Muscle layer of duodenum (tissue), 2 donors: ENCODE data around the gene SF3B2.

Experiments
- H3K27ac ChIP-seq: one replicate; pipeline ENCODE4 v1.7.0; 2013; ENCODE audit warnings: mild to moderate bottlenecking, low read length
- H3K27me3 ChIP-seq: one replicate; pipeline ENCODE4 v1.7.0; 2013; ENCODE audit warnings: low read depth, mild to moderate bottlenecking, control low read depth, low read length
- H3K36me3 ChIP-seq, 2 donors: one replicate each; pipeline ENCODE4 v1.7.0; 2013; ENCODE audit warnings: low read length in 2 of 2, control low read depth in 1 of 2, mild to moderate bottlenecking in 1 of 2; ENCODE audit not compliant: insufficient read depth in 2 of 2, control insufficient read depth in 1 of 2
- H3K4me1 ChIP-seq, 2 donors: one replicate each; pipeline ENCODE4 v1.7.0; 2013; ENCODE audit warnings: low read length in 2 of 2, mild to moderate bottlenecking in 2 of 2, control low read depth in 1 of 2, moderate library complexity in 1 of 2; ENCODE audit not compliant: insufficient read depth in 2 of 2, control insufficient read depth in 1 of 2
- H3K4me3 ChIP-seq, 2 donors: one replicate each; pipeline ENCODE4 v1.7.0; 2013; ENCODE audit warnings: low read length in 2 of 2, low read depth in 1 of 2, mild to moderate bottlenecking in 1 of 2
- H3K9me3 ChIP-seq, 2 donors: one replicate each; pipeline ENCODE4 v1.7.0; 2013; ENCODE audit warnings: low read length in 2 of 2, control low read depth in 1 of 2, mild to moderate bottlenecking in 1 of 2; ENCODE audit not compliant: control insufficient read depth in 1 of 2
- donor health status: healthy.

SF3B2 gene

GRCh38 chr11:66055021-66055420 lies 2.9 kb downstream of the SF3B2 start:
- H3K9me3 ChIP-seq, result no peaks in the 10 kb centered on the region
- H3K4me3 ChIP-seq, result no peak overlapping the region
- H3K36me3 ChIP-seq, result peaks cover 52 to 53% of the 10 kb centered on the region in 2 donors
- no peaks in the 10 kb centered on the region for H3K27me3 ChIP-seq
- H3K4me1 ChIP-seq, result peaks cover 13 to 14% of the 10 kb centered on the region in 2 donors
- H3K27ac ChIP-seq, result no peak overlapping the region

DNA sequence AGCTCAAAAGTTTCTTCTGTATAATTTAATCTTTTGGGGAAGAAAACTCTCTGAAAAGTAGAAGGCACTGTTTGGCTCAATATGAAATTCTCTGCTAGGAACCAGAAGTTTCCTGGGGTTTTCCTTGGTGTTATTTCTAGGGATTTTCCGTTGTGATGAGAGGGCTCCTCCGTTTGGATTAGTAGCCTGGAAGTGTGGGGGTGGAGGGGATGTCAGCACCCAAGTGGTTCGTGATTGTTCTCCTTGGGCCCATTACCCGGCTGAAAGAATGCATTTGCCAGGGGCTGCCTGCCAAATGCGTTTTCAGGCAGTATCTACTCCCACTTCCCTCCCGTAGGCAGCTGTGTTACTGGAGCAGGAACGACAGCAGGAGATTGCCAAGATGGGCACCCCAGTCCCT lies 4.3 kb downstream of the SF3B2 start:
- Histone ChIP-seq H3K4me3 (no peak overlapping the region), H3K9me3 (no peaks in the 10 kb centered on the region), H3K4me1 (peaks cover 7 to 14% of the 10 kb centered on the region in 2 donors), H3K27ac (no peak overlapping the region), H3K27me3 (no peaks in the 10 kb centered on the region), H3K36me3 (peaks cover 67% of the 10 kb centered on the region in 2 donors)

- no peaks in the 10 kb centered on the region for H3K4me1 ChIP-seq
- H3K36me3 ChIP-seq, result peaks cover 88% of the 10 kb centered on the region in 2 donors
- no peak overlapping the region for H3K4me3 ChIP-seq
- H3K9me3 ChIP-seq, result no peaks in the 10 kb centered on the region
- H3K27me3 ChIP-seq, result no peaks in the 10 kb centered on the region
- H3K27ac ChIP-seq, result no peak overlapping the region
These were observed 8.0 kb downstream of the SF3B2 start for GRCh38 chr11:66059966-66060680.

DNA sequence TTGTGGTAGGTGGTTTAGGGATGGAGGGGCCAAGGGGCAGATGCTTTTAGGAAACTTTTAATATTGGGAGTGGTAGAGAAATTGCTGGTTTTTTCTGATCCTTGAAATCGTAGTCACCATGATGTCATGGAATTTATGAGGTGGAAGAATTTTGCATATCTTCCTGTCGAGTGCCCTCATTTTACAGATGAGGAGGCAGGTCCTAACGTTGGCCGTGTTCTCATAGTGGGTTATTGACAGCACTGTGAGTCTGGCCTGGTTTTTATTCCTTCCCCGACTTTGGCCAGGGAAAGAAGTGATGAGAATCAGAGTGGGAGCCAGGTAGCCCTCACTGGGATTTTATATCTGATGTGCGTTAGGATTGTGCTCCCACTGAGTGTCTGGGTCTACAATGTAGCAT lies 9.1 kb downstream of the SF3B2 start:
- H3K4me3 ChIP-seq, result no peak overlapping the region
- H3K27me3 ChIP-seq, result no peaks in the 10 kb centered on the region
- no peaks in the 10 kb centered on the region for H3K9me3 ChIP-seq
- H3K27ac ChIP-seq, result no peak overlapping the region
- H3K36me3 ChIP-seq, result peaks cover 82 to 86% of the 10 kb centered on the region in 2 donors
- H3K4me1 ChIP-seq, result no peaks in the 10 kb centered on the region

DNA sequence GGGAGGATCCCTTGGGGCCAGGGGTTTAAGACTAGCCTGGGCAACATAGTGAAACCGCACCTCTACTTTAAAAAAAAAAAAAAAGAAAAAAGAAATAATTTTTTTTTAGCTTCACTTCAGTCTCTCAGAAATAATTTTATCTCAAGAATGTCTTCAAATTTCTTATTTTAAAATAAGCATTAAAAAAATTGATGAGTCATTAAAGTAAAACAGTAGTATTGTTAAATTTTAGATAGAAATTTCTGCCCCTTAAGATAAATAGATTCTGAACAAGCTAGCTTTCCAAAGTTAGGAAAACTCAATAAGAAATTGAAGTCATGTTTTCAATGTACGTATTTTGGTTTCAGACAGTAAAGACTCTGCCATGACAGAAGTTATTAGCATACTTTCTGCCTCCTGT lies 10.2 kb downstream of the SF3B2 start:
- no peaks in the 10 kb centered on the region for H3K9me3 ChIP-seq
- no peaks in the 10 kb centered on the region for H3K4me1 ChIP-seq
- peaks cover 81 to 87% of the 10 kb centered on the region in 2 donors for H3K36me3 ChIP-seq
- no peak overlapping the region for H3K27ac ChIP-seq
- no peak overlapping the region for H3K4me3 ChIP-seq
- no peaks in the 10 kb centered on the region for H3K27me3 ChIP-seq

DNA sequence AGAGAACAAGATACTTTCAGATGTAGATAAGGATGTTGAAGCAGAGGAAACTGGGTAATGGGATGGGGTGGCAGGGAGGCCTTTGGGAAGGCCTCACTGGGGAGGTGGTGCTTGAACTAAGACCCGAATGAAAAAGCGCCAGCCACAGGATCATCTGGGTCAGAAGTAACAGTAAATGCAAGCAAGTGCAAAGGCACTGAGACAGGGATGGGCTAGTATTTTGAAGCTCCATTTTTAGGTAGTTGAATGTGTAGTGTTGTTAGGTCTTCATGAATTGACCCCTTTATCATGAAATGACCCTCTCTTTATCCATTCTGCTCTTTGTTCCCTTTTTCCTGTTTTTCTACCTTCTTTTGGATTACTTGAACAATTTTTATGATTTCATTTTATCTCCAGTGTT lies 11.7 kb downstream of the SF3B2 start:
- Histone ChIP-seq H3K27me3 (no peaks in the 10 kb centered on the region), H3K27ac (no peak overlapping the region), H3K36me3 (peaks cover 75 to 86% of the 10 kb centered on the region in 2 donors), H3K4me1 (peaks cover 0 to 14% of the 10 kb centered on the region in 2 donors), H3K9me3 (no peaks in the 10 kb centered on the region), H3K4me3 (no peak overlapping the region)

- Histone ChIP-seq H3K27ac (no peak overlapping the region), H3K36me3 (peaks cover 68 to 83% of the 10 kb centered on the region in 2 donors), H3K4me3 (no peak overlapping the region), H3K9me3 (no peaks in the 10 kb centered on the region), H3K4me1 (peaks cover 0 to 18% of the 10 kb centered on the region in 2 donors), H3K27me3 (no peaks in the 10 kb centered on the region)
These were observed 12.4 kb downstream of the SF3B2 start for GRCh38 chr11:66064571-66064970.

- Histone ChIP-seq H3K4me1 (peaks cover 7 to 20% of the 10 kb centered on the region in 2 donors), H3K27me3 (no peaks in the 10 kb centered on the region), H3K4me3 (no peak overlapping the region), H3K36me3 (peaks cover 47 to 61% of the 10 kb centered on the region in 2 donors), H3K27ac (no peak overlapping the region), H3K9me3 (no peaks in the 10 kb centered on the region)
These were observed 14.6 kb downstream of the SF3B2 start for GRCh38 chr11:66066751-66067150.

DNA sequence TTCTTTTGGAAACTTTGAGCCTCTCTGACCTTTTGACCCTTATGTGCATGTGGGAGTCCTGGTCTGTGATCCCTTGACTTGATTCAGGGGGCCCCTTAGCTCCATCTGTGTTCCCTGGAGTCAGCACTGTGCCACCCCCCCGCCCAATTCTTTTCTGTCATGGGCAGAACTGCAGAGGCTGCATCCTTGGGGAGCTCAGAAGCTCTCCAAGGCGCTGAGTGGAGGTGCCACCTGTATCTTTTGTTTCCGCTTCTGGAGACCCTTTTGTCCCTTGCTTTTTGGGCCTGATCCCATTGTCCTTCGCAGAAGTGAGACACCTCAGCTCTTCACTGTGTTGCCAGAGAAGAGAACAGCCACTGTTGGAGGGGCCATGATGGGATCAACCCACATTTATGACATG lies 15.5 kb downstream of the SF3B2 start:
- H3K9me3 ChIP-seq, result no peaks in the 10 kb centered on the region
- no peak overlapping the region for H3K4me3 ChIP-seq
- H3K36me3 ChIP-seq, result peaks cover 41 to 57% of the 10 kb centered on the region in 2 donors
- no peaks in the 10 kb centered on the region for H3K27me3 ChIP-seq
- peaks cover 12 to 21% of the 10 kb centered on the region in 2 donors for H3K4me1 ChIP-seq
- H3K27ac ChIP-seq, result no peak overlapping the region

DNA sequence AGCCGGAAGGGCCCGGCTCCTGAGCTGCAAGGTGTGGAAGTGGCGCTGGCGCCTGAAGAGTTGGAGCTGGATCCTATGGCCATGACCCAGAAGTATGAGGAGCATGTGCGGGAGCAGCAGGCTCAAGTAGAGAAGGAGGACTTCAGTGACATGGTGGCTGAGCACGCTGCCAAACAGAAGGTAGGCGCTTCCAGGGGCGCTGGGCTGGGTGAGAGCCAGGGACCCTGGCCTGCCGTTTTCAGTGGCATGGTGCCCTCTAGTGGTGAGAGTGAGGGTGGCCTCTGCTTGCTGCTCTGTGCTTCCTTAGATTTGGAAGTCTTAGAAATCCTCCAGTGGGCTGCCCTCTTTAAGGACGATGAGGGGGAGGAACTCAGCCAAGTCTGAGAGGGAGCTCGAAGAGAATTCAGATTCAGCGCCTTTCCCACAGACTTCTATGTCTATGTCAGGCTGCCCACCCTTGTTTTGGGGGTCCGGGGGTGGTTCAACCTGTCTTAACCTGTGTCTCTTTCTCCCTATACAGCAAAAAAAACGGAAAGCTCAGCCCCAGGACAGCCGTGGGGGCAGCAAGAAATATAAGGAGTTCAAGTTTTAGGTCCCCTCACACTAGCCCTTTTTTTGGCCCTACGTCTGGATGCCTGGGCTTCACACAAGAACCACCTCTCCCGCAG lies 16.1 kb downstream of the SF3B2 start:
- Histone ChIP-seq H3K27ac (peak overlapping the region; percentile 91), H3K4me3 (no peak overlapping the region), H3K4me1 (peaks cover 12 to 26% of the 10 kb centered on the region in 2 donors), H3K9me3 (no peaks in the 10 kb centered on the region), H3K36me3 (peaks cover 35 to 51% of the 10 kb centered on the region in 2 donors), H3K27me3 (no peaks in the 10 kb centered on the region)

DNA sequence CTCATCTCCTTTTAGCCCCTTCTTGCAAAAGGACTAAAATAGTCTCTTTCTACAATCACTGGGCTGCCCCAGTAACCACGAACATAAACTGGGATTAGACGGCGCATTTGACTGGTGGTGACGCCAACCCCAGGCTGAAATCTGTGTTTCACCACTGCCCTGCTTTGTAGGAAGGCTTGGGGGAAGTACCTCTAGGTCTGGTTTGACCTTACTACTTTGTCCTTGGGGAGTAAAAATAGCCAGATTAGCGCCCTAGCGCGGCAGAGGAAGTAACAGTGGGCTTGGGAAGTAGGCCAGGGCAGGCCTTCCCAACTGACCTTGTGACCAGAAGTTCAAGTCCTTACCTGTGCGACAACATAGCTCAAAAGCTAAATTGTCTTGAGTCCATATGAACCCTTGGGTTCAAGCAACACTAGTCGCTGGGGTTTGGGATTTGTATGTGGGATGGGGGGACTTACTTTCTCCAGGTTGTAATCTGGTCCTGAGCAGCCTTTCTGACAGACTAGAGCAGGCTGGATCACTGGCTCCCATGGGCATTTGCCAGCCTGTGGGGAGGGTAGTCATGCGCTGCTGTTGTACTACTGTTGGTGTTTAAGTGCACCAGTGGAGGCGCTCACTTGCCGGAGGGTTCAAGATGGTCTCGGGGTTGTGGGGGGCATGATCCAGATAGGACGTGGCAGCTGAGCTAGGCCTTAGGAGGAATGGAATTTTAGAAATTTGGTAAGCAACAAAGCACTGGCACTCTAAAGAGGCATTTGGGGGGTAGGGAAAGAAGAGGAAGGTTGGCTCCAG lies 17.0 kb downstream of the SF3B2 start:
- no peaks in the 10 kb centered on the region for H3K27me3 ChIP-seq
- peak overlapping the region; percentile 91 for H3K27ac ChIP-seq
- H3K9me3 ChIP-seq, result no peaks in the 10 kb centered on the region
- peaks cover 26 to 43% of the 10 kb centered on the region in 2 donors for H3K36me3 ChIP-seq
- H3K4me3 ChIP-seq, result peak overlapping the region; percentile 27 to 73
- peaks cover 12 to 26% of the 10 kb centered on the region in 2 donors for H3K4me1 ChIP-seq
